ENCODE measurements around the gene PPP1R14B. TPM values are rescaled to one million over a fixed set of nuclear protein-coding genes. Genes with fewer than 3 reads are reported as not detected.
A peak's percentile ranks its signal among the peaks of the same experiment; 100 is the strongest.

PPP1R14B gene
- total and polyA plus RNA-seq, 9 donors = 15.1 to 71.3 (median 52.3) TPM

DNA sequence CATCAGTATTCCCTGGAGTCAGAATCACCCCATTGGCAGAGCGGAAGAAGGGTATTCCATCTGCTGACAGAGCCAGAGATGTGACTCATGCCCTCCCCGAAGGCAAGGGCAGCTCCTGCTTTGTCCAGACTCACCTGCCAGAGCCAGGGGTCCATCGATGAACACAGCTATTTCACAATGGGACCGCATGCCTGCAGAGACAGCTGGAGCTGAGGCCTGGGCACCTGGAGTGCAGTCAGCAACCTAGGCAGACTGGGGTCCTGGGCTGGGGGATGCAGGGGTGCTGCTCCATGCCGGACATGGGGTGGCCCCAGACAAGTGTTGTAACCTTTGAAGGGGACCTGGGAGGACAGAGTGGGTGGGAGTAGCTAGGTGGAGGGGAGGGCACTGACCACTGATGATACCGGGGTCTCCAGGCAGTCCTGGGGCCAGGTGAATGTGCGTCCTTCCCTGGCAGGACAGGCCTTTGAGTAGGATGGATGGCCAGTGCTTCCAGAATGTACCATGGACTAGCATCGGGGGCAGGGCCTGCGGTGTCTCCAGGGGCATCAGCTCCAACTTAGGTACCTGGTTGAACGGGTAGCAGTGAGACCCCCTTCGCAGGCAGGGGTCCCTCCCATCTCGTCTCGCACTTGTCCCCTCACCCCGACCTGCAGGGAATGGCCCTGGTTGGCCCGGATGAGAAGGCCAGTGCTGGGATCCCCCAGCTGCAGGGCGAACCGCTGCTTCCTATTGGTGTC, 22.4 kb downstream of the PPP1R14B start:
- 84 to 88% (median 87%) methylated on average over 8 to 17 of the region's 17 CpGs for WGBS, 3 donors
- Histone ChIP-seq H3K9me3 (no peaks in the 10 kb centered on the region), H3K27ac (no peak overlapping the region), H3K4me3 (no peak overlapping the region), H3K4me1 (ENCODE audit: insufficient read depth) (peaks cover 20% of the 10 kb centered on the region), H3K36me3 (no peaks in the 10 kb centered on the region), H3K27me3 (no peaks in the 10 kb centered on the region)
- no peak for TF ChIP-seq POLR2A (IDR thresholded peaks at IDR 0.05)
- TF ChIP-seq, protein P1, sequence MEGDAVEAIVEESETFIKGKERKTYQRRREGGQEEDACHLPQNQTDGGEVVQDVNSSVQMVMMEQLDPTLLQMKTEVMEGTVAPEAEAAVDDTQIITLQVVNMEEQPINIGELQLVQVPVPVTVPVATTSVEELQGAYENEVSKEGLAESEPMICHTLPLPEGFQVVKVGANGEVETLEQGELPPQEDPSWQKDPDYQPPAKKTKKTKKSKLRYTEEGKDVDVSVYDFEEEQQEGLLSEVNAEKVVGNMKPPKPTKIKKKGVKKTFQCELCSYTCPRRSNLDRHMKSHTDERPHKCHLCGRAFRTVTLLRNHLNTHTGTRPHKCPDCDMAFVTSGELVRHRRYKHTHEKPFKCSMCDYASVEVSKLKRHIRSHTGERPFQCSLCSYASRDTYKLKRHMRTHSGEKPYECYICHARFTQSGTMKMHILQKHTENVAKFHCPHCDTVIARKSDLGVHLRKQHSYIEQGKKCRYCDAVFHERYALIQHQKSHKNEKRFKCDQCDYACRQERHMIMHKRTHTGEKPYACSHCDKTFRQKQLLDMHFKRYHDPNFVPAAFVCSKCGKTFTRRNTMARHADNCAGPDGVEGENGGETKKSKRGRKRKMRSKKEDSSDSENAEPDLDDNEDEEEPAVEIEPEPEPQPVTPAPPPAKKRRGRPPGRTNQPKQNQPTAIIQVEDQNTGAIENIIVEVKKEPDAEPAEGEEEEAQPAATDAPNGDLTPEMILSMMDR (IDR thresholded peaks at IDR 0.05) = no peak
- TF ChIP-seq EP300 (IDR thresholded peaks at IDR 0.05) = no peak
- intact Hi-C loops (cut with DNase I) = no loop called here
- peak; percentile 16 to 41 (median 31) for DNase-seq

DNA sequence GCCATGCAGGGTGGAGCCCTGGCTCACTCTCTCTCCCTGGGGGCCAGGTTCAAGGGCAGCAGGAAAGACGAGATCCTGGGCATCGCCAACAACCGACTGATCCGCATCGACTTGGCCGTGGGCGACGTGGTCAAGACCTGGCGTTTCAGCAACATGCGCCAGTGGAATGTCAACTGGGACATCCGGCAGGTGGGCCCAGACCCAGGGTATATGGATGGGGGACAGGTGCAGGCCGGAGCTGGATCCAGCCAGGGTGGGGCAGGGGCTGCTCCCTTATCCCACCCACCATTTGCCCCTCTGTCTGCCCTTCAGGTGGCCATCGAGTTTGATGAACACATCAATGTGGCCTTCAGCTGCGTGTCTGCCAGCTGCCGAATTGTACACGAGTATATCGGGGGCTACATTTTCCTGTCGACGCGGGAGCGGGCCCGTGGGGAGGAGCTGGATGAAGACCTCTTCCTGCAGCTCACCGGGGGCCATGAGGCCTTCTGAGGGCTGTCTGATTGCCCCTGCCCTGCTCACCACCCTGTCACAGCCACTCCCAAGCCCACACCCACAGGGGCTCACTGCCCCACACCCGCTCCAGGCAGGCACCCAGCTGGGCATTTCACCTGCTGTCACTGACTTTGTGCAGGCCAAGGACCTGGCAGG, 23.6 kb downstream of the PPP1R14B start:
- DNase-seq = peak; percentile 24 to 57 (median 30)

DNA sequence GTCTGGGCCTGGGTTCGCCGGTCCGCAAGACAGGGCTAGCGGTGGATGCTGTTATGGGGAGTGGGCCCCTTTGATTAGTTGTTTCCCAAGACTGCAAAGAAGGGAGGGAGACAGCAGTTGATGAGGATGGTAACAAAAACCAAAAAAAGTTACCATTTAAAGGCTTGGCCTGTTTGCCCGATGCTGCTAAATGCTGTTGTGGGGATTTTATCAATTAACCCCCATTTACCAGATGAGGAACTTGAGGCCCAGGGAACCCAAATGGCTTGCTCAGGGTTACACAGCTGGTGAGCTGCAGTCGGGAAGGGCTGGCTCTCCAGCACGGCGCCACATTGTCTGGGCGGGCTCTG, 24.1 kb downstream of the PPP1R14B start:
- Histone ChIP-seq H3K4me1 (ENCODE audit: insufficient read depth) (peaks cover 20% of the 10 kb centered on the region), H3K27me3 (no peaks in the 10 kb centered on the region), H3K9me3 (no peaks in the 10 kb centered on the region), H3K4me3 (no peak overlapping the region), H3K36me3 (no peaks in the 10 kb centered on the region), H3K27ac (no peak overlapping the region)
- TF ChIP-seq EP300 (IDR thresholded peaks at IDR 0.05) = no peak
- TF ChIP-seq POLR2A (IDR thresholded peaks at IDR 0.05) = no peak
- TF ChIP-seq, protein P1 (IDR thresholded peaks at IDR 0.05) = no peak
- 54 to 69% (median 62%) methylated on average over 9 of the region's 9 CpGs for WGBS, 3 donors
- intact Hi-C loops (cut with DNase I) = no loop called here
- no peak for DNase-seq

More for the DNA sequence above, 23.6 kb downstream of the PPP1R14B start:
- no peak overlapping the region for H3K4me3 ChIP-seq
- H3K36me3 ChIP-seq = no peaks in the 10 kb centered on the region
- WGBS, 3 donors = 63 to 70% (median 67%) methylated on average over 24 of the region's 24 CpGs
- H3K27me3 ChIP-seq = no peaks in the 10 kb centered on the region
- H3K9me3 ChIP-seq = no peaks in the 10 kb centered on the region
- H3K27ac ChIP-seq = no peak overlapping the region
- H3K4me1 ChIP-seq (ENCODE audit: insufficient read depth) = peaks cover 20% of the 10 kb centered on the region
- TF ChIP-seq EP300 (IDR thresholded peaks at IDR 0.05) (no peak), POLR2A (IDR thresholded peaks at IDR 0.05) (no peak)
- TF ChIP-seq, protein P1 (IDR thresholded peaks at IDR 0.05) = no peak
- intact Hi-C loops (cut with DNase I) = no loop called here

DNA sequence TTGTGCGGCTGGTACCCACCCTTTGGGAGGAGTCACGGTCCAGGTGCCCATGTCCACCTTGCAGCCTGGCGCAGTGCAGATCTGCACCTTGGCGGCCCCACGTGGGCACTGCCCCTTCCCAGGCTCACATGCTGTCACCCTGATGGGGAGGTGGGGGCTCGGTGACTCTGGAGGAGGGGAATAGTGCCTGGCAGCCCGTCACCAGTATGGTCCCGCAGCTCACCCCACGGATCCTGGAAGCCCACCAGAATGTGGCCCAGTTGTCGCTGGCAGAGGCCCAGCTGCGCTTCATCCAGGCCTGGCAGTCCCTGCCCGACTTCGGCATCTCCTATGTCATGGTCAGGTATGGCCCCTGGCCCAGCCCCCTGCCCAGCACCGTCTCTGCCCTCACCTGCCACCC, 25.9 kb downstream of the PPP1R14B start:
- DNase-seq = peak in 3 of 5 donors; percentile 28 to 45 (median 37)

More for the DNA sequence above, 25.9 kb downstream of the PPP1R14B start:
- WGBS, 3 donors = 84 to 95% (median 85%) methylated on average over 14 of the region's 14 CpGs
- Histone ChIP-seq H3K36me3 (no peaks in the 10 kb centered on the region), H3K9me3 (no peaks in the 10 kb centered on the region), H3K4me1 (ENCODE audit: insufficient read depth) (peaks cover 8% of the 10 kb centered on the region), H3K27me3 (no peaks in the 10 kb centered on the region), H3K27ac (no peak overlapping the region), H3K4me3 (no peak overlapping the region)
- intact Hi-C loops (cut with DNase I) = no loop called here
- TF ChIP-seq EP300 (IDR thresholded peaks at IDR 0.05) = no peak
- TF ChIP-seq, protein P1 (IDR thresholded peaks at IDR 0.05) = no peak
- no peak for TF ChIP-seq POLR2A (IDR thresholded peaks at IDR 0.05)

All from ovary (tissue), 9 donors.